MM.1S (cell line): ENCODE results near the gene CAPZA1.

Experiments used
- DNase-seq: peaks from one replicate; pipeline ENCODE4 v3.0.0-alpha.2; 2015
- H2AFZ ChIP-seq: fragments of 300-600 bp; sonication (generic); 2 replicates; pipeline ENCODE4 v1.6.0; 2016; ENCODE audit warnings: antibody characterized with exemption, low read length
- H3F3A ChIP-seq: fragments of 300-600 bp; sonication (generic); 2 replicates; pipeline ENCODE4 v1.6.1; 2016; ENCODE audit warnings: mild to moderate bottlenecking, antibody characterized with exemption, low read length, moderate library complexity, mixed read lengths; ENCODE audit not compliant: insufficient read depth
- H3K27ac ChIP-seq: fragments of 300-600 bp; sonication (generic); 2 replicates; pipeline ENCODE4 v1.5.1; 2016; ENCODE audit warnings: mild to moderate bottlenecking, low read length
- H3K27me3 ChIP-seq: fragments of 300-600 bp; sonication (generic); replicated peaks from 2 replicates; pipeline ENCODE4 v1.6.0; 2016; ENCODE audit warnings: low read length; ENCODE audit not compliant: insufficient read depth
- H3K36me3 ChIP-seq: fragments of 300-600 bp; sonication (generic); replicated peaks from 2 replicates; pipeline ENCODE4 v1.6.1; 2016; ENCODE audit warnings: mild to moderate bottlenecking, low read length, mixed read lengths; ENCODE audit not compliant: insufficient read depth
- H3K4me1 ChIP-seq: fragments of 300-600 bp; sonication (generic); 2 replicates; pipeline ENCODE4 v1.6.1; 2016; ENCODE audit warnings: low read length, mixed read lengths
- H3K4me2 ChIP-seq: fragments of 300-600 bp; sonication (generic); 2 replicates; pipeline ENCODE4 v1.6.0; 2016; ENCODE audit warnings: low read depth, low read length
- H3K4me3 ChIP-seq: fragments of 300-600 bp; sonication (generic); 2 replicates; pipeline ENCODE4 v1.5.1; 2016; ENCODE audit warnings: low read length, mixed read lengths
- H3K79me2 ChIP-seq: fragments of 300-600 bp; sonication (generic); 2 replicates; pipeline ENCODE4 v1.6.1; 2016; ENCODE audit warnings: mixed run types, low read length, mixed read lengths
- H3K9ac ChIP-seq: fragments of 300-600 bp; sonication (generic); 2 replicates; pipeline ENCODE4 v1.6.1; 2016; ENCODE audit warnings: low read length, mixed read lengths
- H3K9me2 ChIP-seq: fragments of 300-600 bp; sonication (generic); replicated peaks from 2 replicates; pipeline ENCODE4 v1.6.1; 2016; ENCODE audit warnings: mild to moderate bottlenecking, low read length, mixed read lengths; ENCODE audit not compliant: insufficient read depth
- H3K9me3 ChIP-seq: fragments of 300-600 bp; sonication (generic); replicated peaks from 2 replicates; pipeline ENCODE4 v1.6.1; 2016; ENCODE audit warnings: mild to moderate bottlenecking, low read length, mixed read lengths; ENCODE audit not compliant: insufficient read depth
- H4K20me1 ChIP-seq: fragments of 300-600 bp; sonication (generic); 2 replicates; pipeline ENCODE4 v1.6.1; 2016; ENCODE audit warnings: mild to moderate bottlenecking, low read length, moderate library complexity, mixed read lengths; ENCODE audit not compliant: insufficient read depth
- EZH2 ChIP-seq: fragments of 300-600 bp; sonication (generic); optimal IDR thresholded peaks from 2 replicates; pipeline ENCODE3; 2017; ENCODE audit warnings: low read depth, mild to moderate bottlenecking, antibody characterized with exemption, low read length, mixed read lengths
- EZH2phosphoT487 ChIP-seq: fragments of 300-600 bp; sonication (generic); IDR thresholded peaks from 2 replicates; pipeline ENCODE4 v1.6.1; 2018; ENCODE audit warnings: antibody characterized with exemption, low read length
- TF ChIP-seq, protein P1 (sequence below): fragments of 300-600 bp; sonication (generic); IDR thresholded peaks from 2 replicates; pipeline ENCODE4 v1.5.1; 2016; ENCODE audit warnings: antibody characterized with exemption, low read length, mixed read lengths

CAPZA1 gene

DNA sequence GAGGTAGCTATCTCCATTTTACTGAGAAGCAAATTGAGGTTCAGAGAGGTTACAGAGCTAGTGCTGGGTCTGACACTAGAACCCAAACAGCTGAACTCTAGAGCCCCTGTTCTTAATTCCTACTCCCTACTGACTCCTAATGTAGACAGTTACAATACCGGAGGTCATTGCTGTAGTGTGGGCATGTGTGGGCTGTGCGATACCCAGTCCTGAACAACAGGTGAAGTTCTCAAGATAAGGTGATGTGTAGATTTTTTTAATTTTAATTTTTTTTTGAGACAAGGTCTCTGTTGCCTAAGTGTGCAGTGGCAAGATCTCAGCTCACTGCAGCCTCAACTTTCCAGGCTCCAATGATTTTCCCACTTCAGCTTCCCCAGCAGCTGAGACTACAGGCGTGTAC is 88.9 kb downstream of the CAPZA1 start:
- H3K4me3 ChIP-seq = no peak overlapping the region
- H3K9me2 ChIP-seq = no peaks in the 10 kb centered on the region
- TF ChIP-seq, protein P1, sequence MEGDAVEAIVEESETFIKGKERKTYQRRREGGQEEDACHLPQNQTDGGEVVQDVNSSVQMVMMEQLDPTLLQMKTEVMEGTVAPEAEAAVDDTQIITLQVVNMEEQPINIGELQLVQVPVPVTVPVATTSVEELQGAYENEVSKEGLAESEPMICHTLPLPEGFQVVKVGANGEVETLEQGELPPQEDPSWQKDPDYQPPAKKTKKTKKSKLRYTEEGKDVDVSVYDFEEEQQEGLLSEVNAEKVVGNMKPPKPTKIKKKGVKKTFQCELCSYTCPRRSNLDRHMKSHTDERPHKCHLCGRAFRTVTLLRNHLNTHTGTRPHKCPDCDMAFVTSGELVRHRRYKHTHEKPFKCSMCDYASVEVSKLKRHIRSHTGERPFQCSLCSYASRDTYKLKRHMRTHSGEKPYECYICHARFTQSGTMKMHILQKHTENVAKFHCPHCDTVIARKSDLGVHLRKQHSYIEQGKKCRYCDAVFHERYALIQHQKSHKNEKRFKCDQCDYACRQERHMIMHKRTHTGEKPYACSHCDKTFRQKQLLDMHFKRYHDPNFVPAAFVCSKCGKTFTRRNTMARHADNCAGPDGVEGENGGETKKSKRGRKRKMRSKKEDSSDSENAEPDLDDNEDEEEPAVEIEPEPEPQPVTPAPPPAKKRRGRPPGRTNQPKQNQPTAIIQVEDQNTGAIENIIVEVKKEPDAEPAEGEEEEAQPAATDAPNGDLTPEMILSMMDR = no peak
- TF ChIP-seq EZH2phosphoT487 = no peak
- TF ChIP-seq EZH2 = no peak
- H3K79me2 ChIP-seq = no peaks in the 10 kb centered on the region
- H3K9ac ChIP-seq = no peak overlapping the region
- peaks cover 18% of the 10 kb centered on the region for H3K27me3 ChIP-seq
- no peaks in the 10 kb centered on the region for H3F3A ChIP-seq
- no peaks in the 10 kb centered on the region for H3K9me3 ChIP-seq
- H4K20me1 ChIP-seq = no peaks in the 10 kb centered on the region
- no peaks in the 10 kb centered on the region for H3K36me3 ChIP-seq
- no peak overlapping the region for H3K4me2 ChIP-seq
- H3K27ac ChIP-seq = no peak overlapping the region
- H3K4me1 ChIP-seq = peaks cover 4% of the 10 kb centered on the region; the same call in 1 of the 2 replicates
- DNase-seq = no peak
- H2AFZ ChIP-seq = no peak overlapping the region

DNA sequence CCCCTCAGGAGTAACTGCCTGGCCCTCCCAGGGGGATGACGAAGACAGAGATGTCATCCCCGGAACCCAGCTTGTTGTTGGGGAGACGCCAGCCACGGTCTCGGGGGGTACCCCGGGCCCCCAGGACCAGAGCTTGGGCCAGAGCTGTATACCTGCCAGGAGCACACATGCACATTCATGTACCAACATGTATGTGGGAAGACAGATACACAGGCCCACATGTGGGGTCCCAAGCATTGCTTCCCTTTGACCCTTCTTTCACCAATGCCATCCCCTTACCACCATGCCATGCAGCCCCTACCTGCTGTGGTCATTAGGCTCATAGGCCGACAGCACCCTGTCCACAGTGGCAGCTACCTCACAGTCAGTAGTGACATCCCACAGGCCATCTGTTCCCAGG is 90.5 kb downstream of the CAPZA1 start:
- Histone ChIP-seq H3K36me3 (no peaks in the 10 kb centered on the region), H4K20me1 (no peaks in the 10 kb centered on the region), H3K79me2 (no peaks in the 10 kb centered on the region), H3K9me2 (no peaks in the 10 kb centered on the region), H3K27me3 (peaks cover 18% of the 10 kb centered on the region), H3F3A (no peaks in the 10 kb centered on the region), H3K9ac (no peak overlapping the region), H2AFZ (no peak overlapping the region), H3K4me2 (no peak overlapping the region), H3K9me3 (no peaks in the 10 kb centered on the region), H3K4me3 (no peak overlapping the region), H3K4me1 (peaks cover 4% of the 10 kb centered on the region; the same call in 1 of the 2 replicates), H3K27ac (no peak overlapping the region)
- DNase-seq = no peak
- TF ChIP-seq EZH2phosphoT487 (no peak), EZH2 (no peak)
- TF ChIP-seq, protein P1 = no peak

DNA sequence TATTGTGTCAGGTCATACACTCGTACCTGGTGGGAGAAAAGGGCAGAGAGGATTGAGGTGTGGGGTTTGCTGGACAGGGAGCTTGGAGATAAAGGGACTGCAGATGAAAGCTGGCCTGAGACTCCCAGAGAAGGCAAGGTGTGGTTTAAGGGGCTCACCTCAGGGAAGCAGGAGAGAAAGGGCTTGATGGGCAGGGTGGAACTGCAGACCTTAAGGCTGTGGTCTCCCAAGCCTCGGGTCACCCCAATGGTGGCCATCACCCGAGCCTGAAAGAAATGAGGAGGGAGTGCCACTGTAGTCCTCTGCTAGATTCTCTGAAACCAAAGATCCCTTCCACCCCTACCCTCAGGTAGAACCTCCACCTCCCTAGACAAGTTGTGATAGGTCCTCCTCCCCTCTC is 91.0 kb downstream of the CAPZA1 start:
- Histone ChIP-seq H3K4me3 (no peak overlapping the region), H2AFZ (no peak overlapping the region), H3K4me2 (no peak overlapping the region), H3K36me3 (no peaks in the 10 kb centered on the region), H3K27me3 (peaks cover 18% of the 10 kb centered on the region), H4K20me1 (no peaks in the 10 kb centered on the region), H3K27ac (no peak overlapping the region), H3K9me3 (no peaks in the 10 kb centered on the region), H3K9me2 (no peaks in the 10 kb centered on the region), H3F3A (no peaks in the 10 kb centered on the region), H3K4me1 (peaks cover 2% of the 10 kb centered on the region; the same call in 1 of the 2 replicates), H3K79me2 (no peaks in the 10 kb centered on the region), H3K9ac (no peak overlapping the region)
- TF ChIP-seq EZH2 (no peak), EZH2phosphoT487 (no peak)
- TF ChIP-seq, protein P1 = no peak
- no peak for DNase-seq
